ENCODE results near the gene ENTHD1. TPM values are rescaled to one million over a fixed set of nuclear protein-coding genes. Genes with fewer than 3 reads are reported as not detected.

ENTHD1 gene
- total and polyA plus RNA-seq, 10 of the 15 experiments (the other 5 are each of a cell fraction or from before 2014, with no cell fraction given) = 0.09 to 0.52 (median 0.21) TPM; not detected in 1

- Histone ChIP-seq H3K27ac (ENCODE audit: control insufficient read depth, insufficient read depth) (no peak overlapping the region), H3K4me2 (ENCODE audit: control insufficient read depth, insufficient read depth) (no peak overlapping the region), H3K4me3 (no peak overlapping the region), H3K9me3 (replicated peaks; ENCODE audit: control insufficient read depth, insufficient read depth, low read length) (no peaks in the 10 kb centered on the region), H3K36me3 (ENCODE audit: control insufficient read depth in 2 of 2, insufficient read depth in 2 of 2, low read length in 1 of 2) (no peaks in the 10 kb centered on the region), H2AFZ (ENCODE audit: control insufficient read depth, low read depth, low read length) (no peak overlapping the region), H3K4me1 (ENCODE audit: control insufficient read depth, insufficient read depth, low read length) (peaks cover 24% of the 10 kb centered on the region), H4K20me1 (ENCODE audit: control insufficient read depth, insufficient read depth) (no peaks in the 10 kb centered on the region), H3K79me2 (ENCODE audit: control insufficient read depth, insufficient read depth, low read length) (peaks cover 6% of the 10 kb centered on the region), H3K9ac (ENCODE audit: control insufficient read depth, insufficient read depth, low read length) (no peak overlapping the region), H3K27me3 (replicated peaks in 1 of 2; ENCODE audit: control insufficient read depth in 2 of 2, insufficient read depth in 2 of 2, low read length in 1 of 2) (no peaks in the 10 kb centered on the region)
- ChIA-PET POLR2A (interaction anchor here (0.5 to 1.0 kb wide), 2 partner anchors 10 to 846 kb away, joined by 3 to 6 read pairs; no protein-coding TSS in a partner anchor), RAD21 (ENCODE audit: unreplicated experiment) (interaction anchor here (6.9 kb wide), 1 partner anchor 15 kb away, joined by 91 read pairs; no protein-coding TSS in a partner anchor), CTCF (interaction anchor here (1.1 to 1.3 kb wide), 3 partner anchors 22 to 129 kb away, joined by 3 to 4 read pairs (median 3); no protein-coding TSS in a partner anchor), SMC1A (ENCODE audit: uncharacterized antibody, unreplicated experiment) (interaction anchor here (0.9 to 7.2 kb wide), 10 partner anchors 12 to 129 kb away, joined by 3 to 108 read pairs (median 5); no protein-coding TSS in a partner anchor)
- FAIRE-seq (no peak), ATAC-seq (no peak), DNase-seq (ENCODE audit: low read depth, low spot score) (no peak)
- no TSS peak for BruUV-seq (replicated peaks)
- in situ Hi-C loops (cut with MboI) = no loop called here
- intact Hi-C loops (cut with micrococcal nuclease; ENCODE audit: unreplicated experiment) = no loop called here
- WGBS (ENCODE audit: insufficient coverage, insufficient replicate concordance, low lambda C conversion rate, missing lambda C conversion rate) = 59% methylated on average over 1 of the region's 1 CpG
- TF ChIP-seq BMI1 (IDR thresholded peaks at IDR 0.05; ENCODE audit: borderline replicate concordance) (no peak), REST (IDR thresholded peaks at IDR 0.05; ENCODE audit: low read depth, low read length) (no peak), WRNIP1 (IDR thresholded peaks at IDR 0.05; ENCODE audit: borderline replicate concordance, low read depth, low read length) (no peak)
These were observed 2.1 kb upstream of the ENTHD1 start for GRCh38 chr22:39895682-39896081.

Measured in GM12878 (cell line).